Epithelial cell of esophagus (primary cell): ENCODE data around the gene ASPHD2.
"Not testable (repeated sequence)": the region's sequence is repeated elsewhere in the genome, so short reads cannot be mapped to it uniquely, and the experiment has no call there.

Source experiments
- DNase-seq: peaks from one replicate; pipeline ENCODE4 v3.0.0; 2010; ENCODE audit warnings: low read depth
- H3K4me3 ChIP-seq: 2 replicates; pipeline ENCODE4 v1.5.1; 2011; ENCODE audit warnings: mild to moderate bottlenecking, low read length, control low read depth
- CTCF ChIP-seq: IDR thresholded peaks from 2 replicates; pipeline ENCODE4 v1.5.1; 2011; ENCODE audit warnings: low read depth, mild to moderate bottlenecking, low read length, control low read depth, inconsistent platforms; ENCODE audit not compliant: insufficient read depth; ENCODE audit errors: missing control alignments

ASPHD2 gene

GRCh38 chr22:26431261-26431995 lies 2.4 kb downstream of the ASPHD2 start:
- no peak for DNase-seq

DNA sequence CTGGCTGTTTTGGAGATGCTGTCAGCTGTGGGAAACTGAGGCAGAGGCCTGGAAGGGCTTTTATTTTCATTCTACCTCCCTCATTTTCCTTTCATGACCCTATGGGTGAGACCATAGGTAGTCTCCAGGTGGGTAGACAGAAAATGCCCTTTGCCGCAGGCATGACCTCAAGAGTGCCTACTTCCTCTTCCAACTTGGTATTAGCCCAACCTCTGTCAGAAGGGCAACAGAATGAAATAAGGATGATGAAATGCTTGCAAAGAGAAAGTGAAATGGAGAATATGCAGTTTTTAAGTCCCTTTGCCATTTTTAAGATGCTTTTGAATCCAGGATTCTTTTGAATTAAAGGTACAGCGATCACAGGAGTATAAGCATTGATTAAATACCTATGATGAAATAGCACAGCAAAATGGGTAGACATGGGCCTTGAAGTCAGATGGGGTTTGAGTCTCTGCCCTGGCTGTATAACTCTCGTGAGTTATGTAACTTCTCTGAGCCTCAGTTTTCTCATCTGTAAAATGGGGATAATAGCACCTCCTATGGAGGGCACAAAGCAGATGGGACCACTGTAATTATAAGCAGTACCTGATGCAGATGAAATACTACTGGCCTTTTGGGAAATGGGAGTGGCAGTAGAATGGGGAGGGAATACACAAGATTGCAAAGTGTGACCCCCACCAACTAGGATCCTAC lies 3.7 kb downstream of the ASPHD2 start:
- no peak for DNase-seq
- no peak overlapping the region for H3K4me3 ChIP-seq
- no peak for TF ChIP-seq CTCF

More at GRCh38 chr22:26431261-26431995, 2.4 kb downstream of the ASPHD2 start:
- TF ChIP-seq CTCF: no peak
- no peak overlapping the region for H3K4me3 ChIP-seq

- DNase-seq: no peak
- no peak overlapping the region for H3K4me3 ChIP-seq
- TF ChIP-seq CTCF: no peak
Observed at GRCh38 chr22:26433805-26434204, 4.7 kb downstream of the ASPHD2 start.

- TF ChIP-seq CTCF: no peak
- no peak for DNase-seq
- H3K4me3 ChIP-seq: no peak overlapping the region
Observed at GRCh38 chr22:26435327-26436093, 6.5 kb downstream of the ASPHD2 start.

- no peak overlapping the region for H3K4me3 ChIP-seq
- TF ChIP-seq CTCF: no peak
- DNase-seq: no peak
Observed at GRCh38 chr22:26436903-26437515, 7.9 kb downstream of the ASPHD2 start.

DNA sequence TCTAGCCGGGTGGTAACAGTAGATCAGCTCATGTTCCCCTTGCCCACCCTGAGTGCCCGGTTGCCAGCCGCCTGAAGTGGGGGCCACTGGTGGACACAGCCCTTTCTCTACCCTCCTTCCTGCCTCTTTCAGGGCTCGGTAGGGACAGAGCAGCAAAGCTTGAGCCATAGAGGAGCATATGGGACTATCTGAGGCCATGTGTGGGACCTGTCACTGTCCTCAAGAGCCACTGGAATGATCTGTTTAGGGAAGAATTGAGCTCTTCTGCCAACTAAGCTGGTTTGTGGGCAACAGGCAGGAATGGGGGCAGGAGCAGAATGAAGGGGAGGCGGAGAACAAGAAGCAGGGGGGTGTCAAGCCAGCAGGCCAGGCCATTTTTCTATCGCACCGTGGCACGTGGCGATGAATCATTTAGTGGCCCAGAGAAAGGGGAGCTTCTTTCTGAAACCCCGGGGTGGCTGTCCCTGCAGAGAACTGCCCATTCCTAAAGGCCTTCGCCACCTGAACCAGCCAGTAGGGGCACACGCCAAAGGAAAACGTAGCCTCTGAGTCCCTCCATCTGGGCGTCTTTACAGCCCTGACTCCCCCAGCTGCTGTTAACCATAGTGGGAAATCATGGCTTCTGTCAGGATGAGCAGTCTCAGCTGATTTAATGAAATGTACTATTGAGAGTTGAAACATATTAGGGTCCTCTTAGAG lies 8.8 kb downstream of the ASPHD2 start:
- no peak for DNase-seq
- no peak for TF ChIP-seq CTCF
- no peak overlapping the region for H3K4me3 ChIP-seq

GRCh38 chr22:26438776-26439175 lies 9.7 kb downstream of the ASPHD2 start:
- not testable (repeated sequence) for H3K4me3 ChIP-seq, DNase-seq
